GM12878 (cell line): Measurements from ENCODE around the gene SRRM5. TPM values are rescaled to one million over a fixed set of nuclear protein-coding genes. Genes with fewer than 3 reads are reported as not detected.

Experiments used
- ATAC-seq: fragments of 200-7000 bp; cut with Tn5 transposase; 3 replicates; pipeline ENCODE4 v1.9.1; 2020; ENCODE audit warnings: mild to moderate bottlenecking, moderate library complexity
- BruUV-seq: library from RNA; stranded (reverse); fragments of 400-500 nt; replicated peaks from 2 replicates; lab custom pipeline; 2021; lab: Mats Ljungman, UMichigan
- CTCF ChIA-PET: fragments of 300-600 bp; sonication (Branson Sonifier 250); formaldehyde crosslinking; extraction: SDS; loops from one replicate; lab custom pipeline; 2021; ENCODE audit warnings: inconsistent platforms; lab: Yijun Ruan, JAX
- POLR2A ChIA-PET: fragments of 350-600 bp; formaldehyde crosslinking; extraction: SDS; loops from one replicate; lab custom pipeline; 2021; ENCODE audit warnings: inconsistent platforms; lab: Charles Lee
- RAD21 ChIA-PET: fragments of 300-600 bp; sonication (Branson Sonifier 250); formaldehyde crosslinking; loops from one replicate; lab custom pipeline; 2023; ENCODE audit warnings: antibody characterized with exemption; ENCODE audit not compliant: unreplicated experiment; lab: Charles Lee
- SMC1A ChIA-PET: fragments of 300-600 bp; sonication (Branson Sonifier 250); formaldehyde crosslinking; loops from one replicate; lab custom pipeline; 2023; ENCODE audit not compliant: unreplicated experiment, uncharacterized antibody; lab: Charles Lee
- DNase-seq: peaks from one replicate; pipeline ENCODE4 v3.0.0-alpha.2; 2011; ENCODE audit warnings: low read depth, low spot score
- FAIRE-seq: peaks from 3 replicates; lab custom pipeline; 2011; peaks lifted over from hg19 to GRCh38; lab: Jason Lieb, UNC
- H2AFZ ChIP-seq: 2 replicates; pipeline ENCODE4 v1.6.0; 2011; ENCODE audit warnings: low read depth, low read length, control low read depth; ENCODE audit not compliant: control insufficient read depth
- H3K27ac ChIP-seq: 2 replicates; pipeline ENCODE4 v1.5.1; 2011; ENCODE audit warnings: control low read depth; ENCODE audit not compliant: control insufficient read depth, insufficient read depth
- H3K27me3 ChIP-seq, 2 experiments: replicated peaks in 1 of 2; 2 replicates each; pipeline versions ENCODE4 v1.6.0 to v1.6.1; 2011; ENCODE audit warnings: low read length in 1 of 2; ENCODE audit not compliant: control insufficient read depth in 2 of 2, insufficient read depth in 2 of 2
- H3K36me3 ChIP-seq, 2 experiments: 2 replicates each; pipeline ENCODE4 v1.5.1; 2011; ENCODE audit warnings: low read length in 1 of 2; ENCODE audit not compliant: control insufficient read depth in 2 of 2, insufficient read depth in 2 of 2
- H3K4me1 ChIP-seq: 2 replicates; pipeline ENCODE4 v1.6.1; 2011; ENCODE audit warnings: mild to moderate bottlenecking, low read length, moderate library complexity, mixed read lengths; ENCODE audit not compliant: control insufficient read depth, insufficient read depth
- H3K4me2 ChIP-seq: 2 replicates; pipeline ENCODE4 v1.6.0; 2011; ENCODE audit warnings: control low read depth; ENCODE audit not compliant: control insufficient read depth, insufficient read depth
- H3K4me3 ChIP-seq: fragments of 200-600 bp; sonication (generic); 2 replicates; pipeline ENCODE4 v1.5.1; 2016
- H3K79me2 ChIP-seq: 2 replicates; pipeline ENCODE4 v1.6.0; 2011; ENCODE audit warnings: low read length; ENCODE audit not compliant: control insufficient read depth, insufficient read depth
- H3K9ac ChIP-seq: 2 replicates; pipeline ENCODE4 v1.8.0; 2011; ENCODE audit warnings: low read length, control low read depth, mixed read lengths; ENCODE audit not compliant: control insufficient read depth, insufficient read depth
- H3K9me3 ChIP-seq: replicated peaks from 3 replicates; pipeline ENCODE4 v1.5.1; 2011; ENCODE audit warnings: mild to moderate bottlenecking, low read length; ENCODE audit not compliant: control insufficient read depth, insufficient read depth
- H4K20me1 ChIP-seq: 2 replicates; pipeline ENCODE4 v1.6.0; 2011; ENCODE audit not compliant: control insufficient read depth, insufficient read depth
- CBFB ChIP-seq: IDR thresholded peaks from 2 replicates; pipeline ENCODE4 v1.6.1; 2016; ENCODE audit warnings: antibody characterized with exemption, low read depth
- CTCF ChIP-seq, 3 experiments: IDR thresholded peaks in 2 of 3; conservative IDR thresholded peaks in 1 of 3; 2 replicates each; pipeline ENCODE4 v1.5.1; 2011; ENCODE audit warnings: low read depth in 3 of 3, low read length in 3 of 3, mild to moderate bottlenecking in 3 of 3, control low read depth in 2 of 3, moderate library complexity in 2 of 3, inconsistent platforms in 1 of 3, mixed read lengths in 1 of 3; ENCODE audit not compliant: control insufficient read depth in 2 of 3, insufficient read depth in 1 of 3; ENCODE audit errors: extremely low read depth in 1 of 3
- ETV6 ChIP-seq, 2 experiments: fragments of 450-650 bp in 1 of 2; IDR thresholded peaks in 1 of 2; conservative IDR thresholded peaks in 1 of 2; 2 replicates each; pipeline ENCODE4 v1.6.1; 2014; ENCODE audit warnings: antibody characterized with exemption in 1 of 2, borderline replicate concordance in 1 of 2, low read depth in 1 of 2, mild to moderate bottlenecking in 1 of 2, moderate library complexity in 1 of 2
- GATAD2B ChIP-seq: fragments of 450-650 bp; conservative IDR thresholded peaks from 2 replicates; pipeline ENCODE4 v1.6.1; 2017; ENCODE audit warnings: low read depth, mild to moderate bottlenecking, moderate library complexity
- IKZF1 ChIP-seq: fragments of 450-650 bp; conservative IDR thresholded peaks from 2 replicates; pipeline ENCODE4 v1.6.1; 2017; ENCODE audit warnings: antibody characterized with exemption, mild to moderate bottlenecking
- IKZF2 ChIP-seq, 2 experiments: fragments of 450-650 bp; IDR thresholded peaks; 2 replicates each; pipeline ENCODE4 v1.6.1; 2017; ENCODE audit warnings: mild to moderate bottlenecking in 2 of 2, moderate library complexity in 2 of 2
- KAT2A ChIP-seq: conservative IDR thresholded peaks from 2 replicates; pipeline ENCODE4 v1.6.1; 2011; ENCODE audit warnings: low read depth, low read length; ENCODE audit not compliant: control insufficient read depth
- LARP7 ChIP-seq: fragments of 450-650 bp; IDR thresholded peaks from 2 replicates; pipeline ENCODE4 v1.6.1; 2017; ENCODE audit warnings: mild to moderate bottlenecking
- NKRF ChIP-seq: fragments of 450-650 bp; conservative IDR thresholded peaks from 2 replicates; pipeline ENCODE4 v1.6.1; 2017; ENCODE audit warnings: mild to moderate bottlenecking, moderate library complexity
- PKNOX1 ChIP-seq: fragments of 450-650 bp; IDR thresholded peaks from 2 replicates; pipeline ENCODE4 v1.6.1; 2016; ENCODE audit warnings: mild to moderate bottlenecking
- POLR2AphosphoS2 ChIP-seq: IDR thresholded peaks from 2 replicates; pipeline ENCODE4 v1.6.1; 2011; ENCODE audit warnings: low read depth, mild to moderate bottlenecking, low read length, improper control_type of control experiment, moderate library complexity
- POLR2AphosphoS5 ChIP-seq: IDR thresholded peaks from 2 replicates; pipeline ENCODE4 v1.6.1; 2011; ENCODE audit warnings: mild to moderate bottlenecking, low read length, inconsistent platforms
- SMARCA5 ChIP-seq: fragments of 450-650 bp; IDR thresholded peaks from 2 replicates; pipeline ENCODE4 v1.6.1; 2017; ENCODE audit warnings: mild to moderate bottlenecking
- TARDBP ChIP-seq: IDR thresholded peaks from 2 replicates; pipeline ENCODE4 v1.6.1; 2016; ENCODE audit warnings: borderline replicate concordance
- WGBS: methylation state at CpG from one replicate; pipeline ENCODE4 v1.1.6; 2016; ENCODE audit warnings: low lambda C conversion rate; ENCODE audit not compliant: insufficient replicate concordance, insufficient coverage; ENCODE audit errors: missing lambda C conversion rate; 5-methylcytosine and 5-hydroxymethylcytosine counted together
- in situ Hi-C: fragments of 300-500 bp; cut with MboI; formaldehyde crosslinking; loops from 9 replicates; pipeline ENCODE4 v1.14.3; 2018; ENCODE audit warnings: mixed read lengths
- intact Hi-C: fragments of 100-400 bp; cut with micrococcal nuclease; formaldehyde crosslinking; loops from one replicate; pipeline ENCODE4 v1.14.2; 2022; ENCODE audit not compliant: unreplicated experiment
- polyA plus RNA-seq, 11 experiments: library from polyadenylated mRNA; depleted of rRNA in 4 of 11; unstranded in 6 of 11; stranded (reverse) in 5 of 11; fragments of >200 nt; fragmentation: Nextera tagmentation in 4 of 11; fragmentation: Illumina TruSeq in 1 of 11; extraction: Ambion mirVana in 4 of 11; extraction: Trizol in 1 of 11; gene quantifications; 1 replicate in 1 of 11; 2 replicates in 10 of 11; pipeline versions ENCODE4 v1.2.1 to v1.2.3, GENCODE V29; 2011 to 2016; ENCODE audit warnings: inconsistent platforms in 2 of 11, missing spikeins in 2 of 11, low read depth in 1 of 11
- total RNA-seq, 4 experiments: library from RNA; depleted of rRNA in 3 of 4; stranded (reverse); fragments of >200 nt in 3 of 4; fragmentation: Illumina TruSeq in 1 of 4; extraction: Trizol in 1 of 4; gene quantifications; 2 replicates each; pipeline versions ENCODE4 v1.2.1 to v1.2.3, GENCODE V29; 2013 to 2021

The SRRM5 gene
- total and polyA plus RNA-seq, 10 of the 15 experiments (the other 5 are each of a cell fraction or from before 2014, with no cell fraction given) = 0.06 to 0.38 (median 0.24) TPM; not detected in 2

DNA sequence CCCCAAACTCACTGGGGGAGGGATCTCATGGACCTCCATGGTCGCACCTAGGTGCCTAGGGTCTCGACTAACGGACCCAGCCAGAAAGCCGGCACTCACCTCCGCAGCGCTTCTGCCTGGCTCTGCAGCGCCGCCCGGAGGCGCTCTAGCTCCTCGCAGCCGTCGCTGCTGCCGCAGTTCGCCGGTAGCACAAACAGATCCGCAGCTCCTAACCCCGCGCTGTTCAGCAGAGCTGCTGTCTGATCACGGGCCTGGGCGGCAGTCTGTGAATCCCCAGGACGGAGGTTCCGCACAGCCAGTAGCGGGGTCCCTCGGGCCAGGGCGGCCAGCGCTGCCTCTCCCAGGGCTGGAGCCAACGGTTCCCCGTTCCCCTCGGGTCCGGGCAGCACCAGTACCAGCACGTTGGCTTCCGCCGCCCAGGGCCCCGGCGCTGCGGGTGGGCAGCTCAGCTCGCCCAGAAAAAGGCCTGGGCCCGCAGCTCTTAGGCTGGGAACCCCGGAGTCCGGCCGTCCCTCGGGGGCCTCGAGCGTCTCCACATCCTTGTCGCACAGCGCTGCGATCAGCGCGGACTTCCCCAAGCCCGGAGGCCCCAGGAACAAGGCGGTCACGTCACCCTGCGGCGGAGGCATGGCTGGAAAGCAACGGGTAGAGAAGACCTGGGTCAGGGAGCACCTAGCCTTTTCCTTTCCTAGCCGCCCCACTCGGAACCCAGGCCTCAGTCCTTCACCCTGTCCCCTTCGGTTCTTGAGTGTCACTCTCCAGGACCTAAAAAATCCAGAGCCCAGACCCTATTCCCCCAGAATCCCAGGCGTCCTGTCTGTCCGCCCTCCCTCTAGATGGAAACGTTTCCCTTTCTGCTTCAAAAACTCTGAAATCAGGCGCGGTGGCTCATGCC, 16.9 kb upstream of the SRRM5 start (continued):
- TF ChIP-seq CTCF (IDR thresholded peaks at IDR 0.05 in 2 of 3, conservative IDR thresholded peaks at IDR 0.05 in 1 of 3; ENCODE audit: control insufficient read depth in 2 of 3, extremely low read depth in 1 of 3, insufficient read depth in 1 of 3, low read depth in 3 of 3, low read length in 3 of 3) (peak; percentile 90 to 94 (median 94)), GATAD2B (peak; percentile 71), KAT2A (no peak), POLR2AphosphoS5 (peak; percentile 39; the same call in 1 of the 2 replicates), LARP7 (peak; percentile 84)
- TF ChIP-seq, all 136 proteins: peak for 25

DNA sequence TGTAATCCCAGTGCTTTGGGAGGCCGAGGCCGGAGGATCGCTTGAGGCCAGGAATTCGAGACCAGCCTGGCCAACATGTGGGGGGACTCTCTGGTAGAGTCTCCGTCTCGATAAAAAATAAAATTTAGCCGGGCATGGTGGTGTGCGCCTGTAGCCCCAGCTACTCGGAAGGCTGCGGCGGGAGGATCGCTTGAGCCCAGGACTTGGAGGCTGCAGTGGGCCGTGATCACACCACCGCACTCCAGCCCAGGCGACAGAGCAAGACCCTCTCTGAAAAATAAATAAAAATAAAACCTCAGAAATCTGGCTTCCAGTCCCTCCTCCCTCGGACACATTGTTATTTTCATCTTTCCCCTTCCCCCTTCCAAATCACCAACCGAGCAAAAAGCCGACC, 16.3 kb upstream of the SRRM5 start:
- under 1% methylated on average over 18 of the region's 18 CpGs for WGBS
- ChIA-PET RAD21 (interaction anchor here (0.8 to 4.8 kb wide), 18 partner anchors 11 to 214 kb away, joined by 3 to 92 read pairs (median 10); partner anchors contain the start of genes PHLDB3, PINLYP, XRCC1 and ZNF575), SMC1A (interaction anchor here (1.0 to 5.4 kb wide), 15 partner anchors 18 to 214 kb away, joined by 3 to 59 read pairs (median 6); partner anchors contain the start of genes PINLYP, XRCC1 and ZNF575), POLR2A (interaction anchor here (0.8 to 3.7 kb wide), 9 partner anchors 18 to 183 kb away, joined by 3 to 22 read pairs (median 4); partner anchors contain the start of genes PINLYP, XRCC1 and ZNF575), CTCF (interaction anchor here (0.9 to 6.6 kb wide), 21 partner anchors 13 to 214 kb away, joined by 3 to 169 read pairs (median 14); partner anchors contain the start of genes ETHE1, PINLYP and XRCC1)
- FAIRE-seq (no peak), DNase-seq (no peak), ATAC-seq (peak; percentile 39)
- Histone ChIP-seq H4K20me1 (no peaks in the 10 kb centered on the region), H3K36me3 (peaks cover 12 to 13% of the 10 kb centered on the region in 2 experiments; a peak in 3 of 4 replicates), H3K79me2 (peaks cover 37% of the 10 kb centered on the region), H3K4me2 (peak overlapping the region; percentile 91), H3K9me3 (no peaks in the 10 kb centered on the region), H3K27me3 (no peaks in the 10 kb centered on the region), H3K9ac (peak overlapping the region; percentile 91), H3K27ac (peak overlapping the region; percentile 85), H2AFZ (peak overlapping the region; percentile 20), H3K4me3 (peak overlapping the region; percentile 93), H3K4me1 (peaks cover 7% of the 10 kb centered on the region; the same call in 1 of the 2 replicates)
- no peak for TF ChIP-seq POLR2AphosphoS2
- 0 out of 2 replicates have a peak, but pooled peaks have one; percentile 63 for TF ChIP-seq NKRF
- no peak for TF ChIP-seq TARDBP
- TF ChIP-seq CBFB = peak; percentile 10; the same call in 1 of the 2 replicates
- 0 out of 4 replicates have a peak, but pooled peaks of 1 of the 2 experiments have one; percentile 17 for TF ChIP-seq IKZF2 (IDR thresholded peaks at IDR 0.05)
- no peak for TF ChIP-seq ETV6 (conservative IDR thresholded peaks at IDR 0.05 in 1 of 2, IDR thresholded peaks at IDR 0.05 in 1 of 2; ENCODE audit: borderline replicate concordance in 1 of 2, low read depth in 1 of 2)
- TF ChIP-seq SMARCA5 = 0 out of 2 replicates have a peak, but pooled peaks have one; percentile 55
- TF ChIP-seq IKZF1 = no peak
- TF ChIP-seq PKNOX1 = no peak
- in situ Hi-C loops = no loop called here
- TSS peak; percentile 82 for BruUV-seq
- intact Hi-C loops = loop anchor here (2.0 kb wide), 1 partner anchor 185 kb away; the partner anchor contains the start of gene KCNN4
